ENCODE data around the gene CCDC117.

The CCDC117 gene

DNA sequence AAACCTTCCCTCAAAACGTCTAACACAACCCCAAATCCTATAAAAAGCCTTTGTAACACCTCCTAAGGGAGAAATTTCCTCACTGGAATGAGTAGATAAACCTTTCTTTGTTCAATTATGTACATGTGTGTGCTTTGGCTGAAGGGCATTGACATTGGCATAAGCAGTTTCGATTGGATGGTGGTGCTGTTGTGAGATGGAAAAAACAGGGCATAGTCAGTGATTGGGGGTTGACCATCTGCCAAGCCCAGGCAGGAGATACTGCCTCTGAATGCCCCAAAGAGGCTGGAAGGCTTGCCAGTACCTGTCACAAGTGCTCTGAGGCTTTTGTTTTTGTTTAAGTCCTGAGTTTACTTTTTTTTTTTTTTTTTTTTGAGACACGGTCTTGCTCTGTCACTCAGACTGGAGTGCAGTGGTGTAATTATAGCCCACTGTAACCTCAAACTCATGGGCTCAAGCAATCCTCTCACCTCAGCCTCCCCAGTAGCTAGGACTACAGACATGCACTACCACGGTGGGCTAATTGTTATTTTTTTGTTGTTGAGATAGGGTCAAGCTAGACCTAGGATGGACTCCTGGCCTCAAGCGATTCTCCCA lies 1.2 kb upstream of the CCDC117 start:
- DNase-seq: no peak

DNA sequence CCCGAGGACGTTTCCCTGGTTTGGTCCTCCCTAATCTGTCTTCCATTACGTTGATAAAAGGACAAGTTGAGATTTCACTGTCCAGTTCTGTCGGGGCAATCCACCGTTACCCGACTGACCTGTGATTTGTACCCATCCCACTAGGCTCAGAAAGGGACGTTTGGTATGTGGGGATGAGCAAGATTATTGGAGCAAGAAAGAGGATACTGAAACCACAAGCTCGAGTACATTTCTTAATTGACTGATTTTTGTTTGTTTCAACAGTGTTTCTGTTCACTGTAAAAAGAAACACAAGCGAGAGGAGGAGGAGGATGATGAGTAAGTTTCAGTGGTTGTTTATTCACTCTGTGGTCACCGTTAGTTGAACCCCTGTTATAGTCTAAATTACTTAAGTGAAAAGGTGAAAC lies 969 bp downstream of the CCDC117 start:
- DNase-seq: peak; percentile 16

DNA sequence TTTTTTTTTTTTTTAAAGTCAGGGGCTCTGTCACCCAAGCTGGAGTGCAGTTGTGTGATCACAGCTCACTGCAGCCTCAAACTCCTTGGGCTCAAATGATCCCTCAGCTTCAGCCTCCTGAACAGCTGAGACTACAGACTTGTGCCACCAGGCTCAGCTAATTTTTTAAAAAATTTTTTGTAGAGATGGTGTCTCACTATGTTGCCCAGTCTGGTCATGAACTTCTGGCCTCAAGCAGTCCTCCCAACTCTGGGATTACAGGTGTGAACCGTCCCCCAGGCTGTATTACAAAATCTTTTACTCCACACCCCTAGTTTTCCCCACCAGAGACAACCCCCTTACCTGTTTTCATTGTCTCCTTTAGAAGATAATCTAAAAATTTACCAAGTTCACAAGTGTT lies 1.9 kb downstream of the CCDC117 start:
- DNase-seq: no peak

DNA sequence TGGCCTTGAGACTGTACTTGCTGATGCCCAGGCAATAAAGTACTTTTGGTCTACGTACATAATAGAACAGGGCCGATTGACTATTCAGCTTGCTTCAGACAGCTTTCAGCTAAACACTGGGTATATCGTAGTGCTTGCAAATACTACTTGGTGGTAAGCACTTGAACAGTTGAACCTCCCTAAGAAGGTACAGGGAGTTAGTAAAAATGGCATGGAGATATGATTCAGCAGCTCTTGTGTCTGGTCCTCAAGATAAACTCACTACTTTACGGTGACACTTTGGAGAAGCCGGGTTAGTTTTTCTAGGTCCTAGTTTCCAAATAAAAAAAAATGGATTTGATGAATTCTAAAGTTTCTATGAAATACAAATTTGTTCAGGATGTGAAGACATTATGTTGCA lies 7.3 kb downstream of the CCDC117 start:
- no peak for DNase-seq

DNA sequence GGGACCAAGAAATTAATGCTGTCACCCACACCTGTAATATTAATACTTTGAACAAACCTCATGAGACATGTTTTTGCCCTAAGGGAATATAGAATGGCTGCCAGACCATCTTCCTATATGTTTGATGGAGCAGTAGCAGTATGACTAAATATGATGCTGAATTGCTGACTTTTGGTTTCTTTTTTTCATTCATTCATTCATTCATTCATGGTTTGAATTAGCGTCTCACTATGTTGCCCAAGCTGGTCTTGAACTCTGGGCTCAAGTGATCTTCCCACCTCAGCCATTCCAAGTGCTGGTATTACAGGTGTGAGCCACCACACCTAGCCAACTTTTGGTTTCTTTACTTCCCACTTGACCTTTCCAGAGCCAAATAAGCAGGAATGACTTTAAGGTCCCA lies 7.8 kb downstream of the CCDC117 start:
- no peak for DNase-seq

DNA sequence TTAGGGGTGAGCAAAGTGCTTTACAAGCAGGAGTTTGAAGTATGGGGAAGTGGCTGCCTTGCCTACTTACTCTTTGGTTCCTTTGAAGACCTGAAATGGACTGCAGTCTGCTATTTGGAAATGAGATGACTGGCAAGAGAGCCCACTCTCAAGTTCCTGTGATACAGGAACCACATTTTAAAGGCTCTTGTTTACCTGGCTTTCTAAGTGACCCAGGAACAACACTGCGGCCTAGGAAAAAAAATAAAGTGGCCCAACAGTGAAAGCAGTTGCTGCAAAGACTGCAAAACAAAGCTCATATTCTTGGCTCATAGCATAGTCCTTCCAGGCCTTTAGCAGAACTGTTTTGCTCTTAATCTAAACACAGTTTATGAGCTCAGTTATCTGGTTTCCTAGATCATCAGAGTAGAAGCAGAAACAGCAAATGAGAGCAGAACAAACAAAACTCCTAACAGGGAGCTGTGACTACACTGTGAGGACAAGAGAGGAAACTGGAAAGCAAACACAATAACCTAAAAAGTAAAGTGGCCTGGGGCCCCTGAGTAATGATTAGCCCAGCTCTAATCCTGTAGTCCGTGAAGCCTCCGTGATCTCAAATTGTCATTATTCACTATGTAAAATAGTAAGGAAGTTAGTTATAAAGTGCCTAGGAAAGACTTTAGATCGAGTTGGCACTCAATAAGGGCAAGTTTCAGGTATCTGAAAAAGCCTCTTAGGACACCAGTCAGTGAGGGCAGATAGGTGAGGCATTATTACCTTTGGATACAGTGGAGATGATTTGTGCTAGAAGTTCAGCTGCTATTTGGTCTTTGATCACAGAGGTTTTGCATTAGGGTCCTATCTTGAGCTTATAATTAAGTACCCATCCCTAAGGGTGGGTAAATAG lies 11.5 kb downstream of the CCDC117 start:
- DNase-seq: no peak

DNA sequence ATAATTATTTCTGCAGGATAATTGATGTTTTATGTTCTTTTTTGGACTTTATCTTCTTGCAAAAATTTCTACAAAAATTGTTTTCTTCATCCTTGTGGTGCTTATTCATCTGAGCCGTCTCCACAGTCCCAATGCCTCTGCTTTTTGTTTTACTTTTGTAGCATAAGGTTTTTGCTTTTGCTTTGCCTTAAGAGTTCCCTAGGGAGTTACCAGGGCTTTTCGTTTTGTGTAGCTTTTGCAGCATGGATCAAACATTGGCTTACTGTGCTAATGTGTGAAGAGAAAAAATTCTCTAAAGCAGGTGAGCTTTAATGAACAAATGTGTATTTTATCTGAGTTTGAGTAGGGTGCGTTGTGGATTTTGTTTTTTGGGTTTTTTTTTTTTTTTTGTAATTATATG lies 16.1 kb downstream of the CCDC117 start:
- no peak for DNase-seq

DNA sequence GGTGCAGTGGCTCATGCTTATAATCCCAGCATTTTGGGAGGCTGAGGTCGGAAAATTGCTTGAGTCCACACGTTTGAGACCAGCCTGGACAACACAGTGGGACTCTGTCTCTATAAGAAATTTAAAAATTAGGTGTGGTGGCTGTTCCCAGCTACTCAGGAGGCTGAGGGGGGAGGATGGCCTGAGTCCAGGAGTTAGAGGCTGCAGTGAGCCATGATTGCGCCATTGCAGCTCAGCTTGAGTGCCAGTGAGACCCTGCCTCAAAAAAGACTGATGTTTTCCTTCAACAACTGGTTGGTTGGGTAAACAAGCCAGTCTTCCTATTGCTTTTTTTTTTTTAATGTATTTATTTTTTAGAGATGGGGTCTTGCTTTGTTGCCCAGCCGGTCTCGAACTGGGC lies 18.6 kb downstream of the CCDC117 start:
- DNase-seq: no peak

DNA sequence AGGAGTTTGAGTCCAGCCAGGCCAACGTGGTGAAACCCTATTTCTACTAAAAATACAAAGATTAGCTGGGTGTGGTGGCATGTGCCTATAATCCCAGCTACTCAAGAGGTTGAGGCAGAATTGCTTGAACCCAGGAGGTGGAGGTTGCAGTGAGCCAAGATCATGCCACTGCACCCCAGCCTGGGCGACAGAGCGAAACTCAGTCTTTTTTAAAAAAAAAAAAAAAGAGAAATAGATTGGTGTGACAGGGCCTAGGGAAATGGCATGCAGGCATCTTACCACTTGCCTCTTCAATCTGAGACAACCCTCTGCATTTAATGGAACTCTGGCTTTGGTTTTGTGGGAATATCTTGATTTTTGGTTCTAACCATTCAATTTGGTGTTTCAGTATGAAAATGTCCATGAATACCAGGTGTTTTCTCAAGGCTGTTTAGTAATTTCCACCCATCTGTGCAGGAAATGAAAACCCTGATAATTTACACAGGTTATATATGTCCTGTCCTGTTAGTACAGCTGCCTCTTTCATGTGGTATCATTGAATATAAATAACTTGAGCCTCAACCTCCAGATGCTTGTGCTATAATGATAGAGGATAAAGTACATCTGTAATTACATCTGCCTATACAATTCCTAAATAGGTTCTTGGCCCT lies 19.5 kb downstream of the CCDC117 start:
- no peak for DNase-seq

DNA sequence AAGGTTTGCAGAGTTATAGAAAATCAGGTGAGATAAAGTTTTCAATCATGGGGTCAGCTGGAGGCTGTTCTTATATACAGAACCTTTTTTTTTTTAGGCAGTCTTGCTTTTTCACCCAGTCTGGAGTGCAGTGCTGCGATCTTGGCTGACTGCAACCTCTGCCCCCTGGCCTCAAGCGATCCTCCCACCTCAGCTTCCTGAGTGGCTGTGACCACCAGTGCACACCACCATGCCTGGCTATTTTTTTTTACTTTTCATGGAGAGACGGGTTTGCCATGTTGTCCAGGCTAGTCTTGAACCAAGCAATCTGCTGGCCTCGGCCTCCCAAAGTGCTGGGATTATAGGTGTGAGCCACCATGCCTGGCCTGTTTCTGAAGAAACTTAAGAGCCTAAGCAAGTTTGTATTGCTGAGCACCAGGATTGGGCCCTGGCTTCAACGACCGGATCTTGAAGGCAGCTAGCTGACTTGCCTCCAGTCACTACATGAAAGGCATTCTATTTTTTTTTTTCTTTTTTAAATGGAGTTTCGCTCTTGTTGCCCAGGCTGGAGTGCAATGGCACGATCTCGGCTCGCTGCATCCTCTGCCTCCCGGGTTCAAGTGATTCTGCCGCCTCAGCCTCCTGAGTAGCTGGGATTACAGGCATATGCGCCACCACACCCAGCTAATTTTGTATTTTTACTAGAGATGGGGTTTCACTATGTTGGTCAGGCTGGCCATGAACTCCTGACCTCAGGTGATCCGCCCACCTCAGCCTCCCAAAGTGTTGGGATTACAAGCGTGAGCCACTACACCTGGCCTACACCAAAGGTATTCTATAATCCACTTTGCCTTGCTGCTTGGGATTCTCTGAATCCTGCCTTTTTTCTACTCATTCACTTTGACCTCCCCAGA lies 20.2 kb downstream of the CCDC117 start:
- no peak for DNase-seq

DNA sequence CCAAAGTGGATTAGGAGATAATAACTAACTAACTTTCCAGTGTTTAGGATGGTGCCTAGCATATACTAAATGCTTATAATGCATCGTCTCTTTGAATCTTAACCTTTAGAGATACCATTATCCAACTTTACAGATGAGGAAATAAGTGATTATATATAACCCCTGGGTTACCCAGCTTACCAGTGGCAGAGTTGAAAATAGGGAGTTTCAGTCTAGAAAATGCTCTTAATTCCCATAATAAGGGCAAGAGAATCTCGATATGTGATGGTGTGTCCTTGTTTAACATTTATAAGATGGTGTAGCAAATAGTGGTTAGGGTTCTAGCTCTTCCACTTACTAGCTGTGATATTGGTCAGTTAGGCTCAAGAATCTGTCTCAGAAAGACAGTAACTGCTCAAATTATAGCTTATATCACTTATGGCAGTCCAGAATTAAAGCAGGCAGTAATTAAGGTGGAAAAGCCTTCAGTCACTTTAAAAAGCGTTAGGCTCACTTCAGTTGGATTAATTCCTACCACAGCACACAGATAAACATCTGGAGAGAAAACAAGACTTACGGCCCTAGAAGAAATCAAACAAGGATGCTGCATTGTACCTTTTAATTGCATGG lies 21.6 kb downstream of the CCDC117 start:
- no peak for DNase-seq

DNA sequence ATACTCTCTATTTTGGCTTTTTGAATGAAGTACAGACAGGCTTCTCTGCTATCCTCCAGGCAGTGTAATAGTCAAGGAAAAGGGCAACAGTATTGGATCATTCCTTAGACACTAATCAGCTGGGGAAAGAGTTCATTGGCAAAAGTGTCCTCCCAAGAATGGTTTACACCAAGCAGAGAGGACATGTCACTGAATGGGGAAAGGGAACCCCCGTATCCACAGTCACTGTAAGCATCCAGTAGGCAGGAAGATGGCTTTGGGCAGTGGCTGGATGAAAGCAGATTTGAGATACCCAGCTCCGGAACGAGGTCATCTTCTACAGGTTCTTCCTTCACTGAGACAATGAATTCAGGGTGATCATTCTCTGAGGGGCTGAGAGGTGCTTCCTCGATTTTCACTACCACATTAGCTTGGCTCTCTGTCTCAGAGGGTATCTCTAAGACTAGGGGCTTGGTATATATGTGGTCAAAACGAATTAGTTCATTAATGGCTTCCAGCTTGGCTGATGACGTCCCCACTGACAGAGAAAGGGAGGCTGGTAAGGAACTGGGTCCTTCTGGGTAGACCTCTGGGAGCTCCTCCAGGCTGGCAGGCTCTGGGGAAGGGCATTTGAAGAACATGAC lies 22.7 kb downstream of the CCDC117 start:
- no peak for DNase-seq

DNA sequence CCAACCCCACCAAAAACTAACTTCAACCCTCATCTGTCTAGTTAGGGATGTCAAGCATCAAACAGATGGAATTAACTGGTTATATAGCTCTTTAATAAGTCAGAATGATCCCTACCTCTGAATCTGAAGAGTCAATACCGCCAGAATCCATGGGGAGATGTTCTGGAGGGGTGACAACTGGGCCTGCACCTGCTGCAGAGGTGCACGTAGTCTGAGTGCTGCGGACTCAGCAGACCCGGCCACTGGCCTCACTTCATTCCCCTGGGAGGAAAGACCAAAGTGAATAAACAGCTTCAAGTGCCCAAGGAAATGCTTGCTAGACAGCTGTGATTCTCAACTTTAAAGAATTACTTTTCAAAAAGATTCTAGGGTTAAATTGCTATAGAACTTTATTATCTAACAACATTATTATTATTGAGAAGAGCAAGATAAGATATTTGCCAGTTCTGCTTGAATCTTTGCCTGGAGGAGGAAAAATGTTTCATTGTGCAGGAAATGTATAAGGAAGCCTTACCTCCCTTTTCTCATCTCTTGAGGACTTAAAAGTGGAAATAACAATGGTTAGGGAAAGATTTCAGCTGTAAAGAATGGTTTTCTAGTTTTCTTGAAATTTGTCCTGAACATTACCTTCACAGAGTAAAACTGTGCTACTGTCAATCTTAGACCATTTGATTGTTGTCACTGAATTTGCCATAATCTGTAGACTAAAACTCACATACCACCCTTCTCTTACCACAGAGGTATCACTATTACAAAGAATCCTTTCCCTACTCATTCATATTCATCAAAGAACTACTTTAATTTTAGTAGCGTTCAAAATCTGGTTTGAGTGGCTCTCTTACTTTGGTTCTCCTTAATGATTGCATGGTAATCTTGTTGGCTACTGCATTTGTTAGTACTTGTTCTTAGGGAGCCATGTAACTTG lies 23.7 kb downstream of the CCDC117 start:
- no peak for DNase-seq

DNA sequence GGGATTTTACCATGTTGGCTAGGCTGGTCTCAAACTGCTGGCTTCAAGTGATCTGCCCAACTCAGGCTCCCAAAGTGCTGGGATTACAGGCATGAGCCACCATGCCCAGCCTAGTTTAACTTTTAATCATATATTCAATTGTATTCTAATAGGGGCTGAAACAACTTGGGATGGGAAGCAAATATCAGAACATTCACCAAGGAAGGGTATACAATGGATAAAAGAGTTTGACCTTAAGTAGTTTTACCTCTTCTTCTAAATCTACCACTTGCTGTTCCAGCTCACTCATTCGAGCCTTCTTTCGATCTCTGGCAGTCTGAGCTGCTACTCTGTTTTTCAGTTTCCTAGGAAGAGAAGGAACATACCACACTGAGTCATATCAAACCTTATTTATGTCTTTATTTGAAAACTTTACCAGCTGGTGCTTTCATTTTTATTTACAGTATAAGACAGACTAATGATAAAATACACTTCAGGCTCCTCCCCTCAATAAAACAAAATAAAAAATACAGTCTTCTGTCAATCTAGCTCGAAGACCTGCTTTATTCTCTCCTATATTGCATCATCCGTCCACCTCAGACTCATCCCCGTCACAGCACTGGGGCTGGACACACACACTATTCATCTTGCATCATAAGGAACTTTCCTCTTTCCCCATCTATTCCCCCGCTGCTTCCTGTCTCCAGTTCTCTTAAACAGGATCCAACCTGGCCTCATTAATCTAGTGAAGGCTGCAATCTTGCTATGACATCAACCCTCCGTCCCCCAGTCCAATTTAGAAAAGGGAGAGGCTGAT lies 26.5 kb downstream of the CCDC117 start:
- DNase-seq: peak; percentile 45

DNA sequence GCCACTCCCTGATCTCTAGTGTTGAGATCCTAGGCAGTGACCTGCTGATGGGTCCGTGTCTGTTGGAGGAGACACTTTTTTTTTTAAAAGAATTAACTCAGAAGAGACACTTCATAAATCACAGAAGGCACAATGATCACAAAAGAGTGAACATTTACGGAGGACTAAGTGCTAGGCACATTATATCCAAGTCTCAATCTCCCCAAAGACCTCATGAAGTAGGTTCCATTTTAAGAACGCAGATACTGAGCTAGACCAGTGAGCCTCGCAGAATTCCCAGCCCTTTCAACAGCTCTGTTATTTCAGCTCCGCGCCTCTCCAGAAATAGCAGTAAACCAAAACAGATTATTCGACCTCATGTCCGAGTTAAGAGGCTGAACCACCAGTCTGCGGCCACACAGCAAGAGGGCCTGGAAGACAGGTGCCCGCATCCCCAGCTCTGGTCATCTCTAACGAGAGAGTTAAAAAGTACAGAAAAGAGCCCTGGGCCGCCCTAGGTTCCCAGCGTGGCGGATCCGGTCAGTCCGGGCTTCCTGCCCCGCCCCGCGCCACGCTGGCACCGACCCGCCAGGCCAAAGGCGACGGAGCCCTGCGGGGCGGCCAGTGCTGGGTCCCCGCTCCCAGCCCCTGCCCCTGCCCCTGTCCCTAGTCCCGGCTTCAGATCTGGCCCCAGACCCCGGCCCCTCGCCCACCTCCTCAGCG lies 27.3 kb downstream of the CCDC117 start:
- DNase-seq: peak; percentile 34

DNA sequence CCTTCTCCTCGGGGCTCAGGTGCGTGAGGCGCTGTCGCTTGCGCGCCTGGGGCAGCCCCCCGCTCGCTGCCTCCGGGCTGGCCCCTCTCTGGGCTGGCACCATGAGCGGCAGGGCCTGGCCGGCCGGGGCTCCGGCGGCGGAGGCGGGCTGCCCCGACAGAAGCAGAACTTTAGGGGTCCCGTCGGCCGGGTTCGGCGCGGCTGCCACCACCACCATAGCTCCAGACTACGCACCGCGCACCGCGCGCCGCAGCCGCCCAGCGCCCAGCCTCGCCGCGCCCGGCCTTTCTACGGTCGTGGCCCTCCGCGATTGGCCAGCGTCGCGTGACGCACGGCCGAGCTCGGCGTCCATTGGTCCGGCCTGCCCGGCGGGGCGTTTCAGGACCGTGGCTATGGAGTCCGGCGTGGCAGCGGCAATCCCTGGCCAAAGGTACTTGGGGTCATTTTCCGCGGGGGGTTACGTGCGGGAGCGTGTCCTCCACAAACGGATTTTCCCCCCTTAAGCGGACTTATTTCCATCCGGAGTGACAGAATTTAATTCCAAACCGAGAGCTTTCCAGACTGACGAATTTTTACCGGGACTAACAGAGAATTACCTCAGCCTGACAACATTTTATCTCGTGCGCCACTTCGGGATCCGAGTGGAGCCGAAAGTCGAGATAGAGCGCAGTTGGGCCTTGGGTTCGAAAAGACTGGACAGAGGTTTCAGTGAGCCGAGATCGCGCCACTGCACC lies 28.0 kb downstream of the CCDC117 start, which contains the start of gene XBP1:
Gene XBP1, minus strand, starts transcription at position 262 of the 734 bp plus-strand sequence.
- DNase-seq: peak; percentile 92

DNA sequence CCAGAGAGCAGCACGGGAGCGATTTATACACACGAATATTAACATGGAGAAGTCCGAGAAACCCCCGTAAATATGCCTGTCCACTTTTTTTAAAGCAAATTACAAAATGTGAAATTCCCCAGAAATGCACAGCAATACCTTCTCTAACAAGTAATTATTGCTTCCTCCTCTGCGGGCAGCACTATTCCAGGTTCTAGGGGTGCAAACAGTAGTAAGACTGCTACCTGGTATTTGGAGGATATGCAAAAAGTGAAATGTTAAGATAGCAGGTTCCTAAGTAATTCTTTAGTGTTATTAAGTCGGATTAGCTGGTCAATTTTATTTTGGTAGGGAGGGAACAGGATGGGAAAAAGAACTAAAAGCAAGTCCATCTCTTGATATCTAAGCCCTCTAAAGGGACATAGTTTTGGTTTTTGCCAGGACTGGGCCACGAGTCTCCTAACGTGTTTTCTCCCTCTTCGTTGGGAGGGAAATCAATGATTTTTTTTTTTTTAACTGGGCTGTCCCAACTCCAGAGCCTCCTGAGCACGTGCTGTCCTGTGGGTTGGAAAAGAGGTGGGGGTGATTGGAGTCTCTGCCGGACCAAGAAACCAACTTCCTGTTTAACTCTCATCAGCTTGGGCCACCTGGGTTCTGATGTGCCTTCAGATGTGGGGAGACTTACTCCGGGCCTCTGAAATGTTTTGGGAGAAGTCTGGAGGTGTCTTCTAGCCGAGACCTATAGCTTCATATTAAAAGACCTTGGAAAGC lies 29.5 kb downstream of the CCDC117 start:
- no peak for DNase-seq

DNA sequence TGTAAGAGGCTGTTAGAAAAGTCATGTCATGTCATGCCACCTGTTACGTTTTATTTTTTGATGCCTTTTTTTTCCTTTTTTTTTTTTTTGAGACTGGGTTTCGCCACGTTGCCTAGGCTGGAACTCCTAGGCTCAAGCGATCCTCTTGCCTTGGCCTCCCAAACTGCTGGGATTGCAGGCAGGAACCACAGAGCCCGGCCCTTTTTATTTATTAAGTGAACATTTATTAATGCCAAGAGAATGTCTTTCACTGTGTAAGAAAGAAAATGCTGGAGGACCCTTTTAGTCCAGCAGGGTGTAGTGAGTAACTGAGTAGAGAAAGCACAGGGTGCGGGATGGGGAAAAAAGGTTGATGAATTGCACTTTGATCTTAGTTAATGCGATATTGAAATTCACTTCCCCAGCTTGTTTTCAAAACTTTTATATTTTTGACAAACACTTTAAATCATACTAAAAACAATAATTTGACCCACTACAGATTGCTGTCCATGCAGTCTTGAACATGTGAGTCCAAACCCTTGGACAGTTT lies 30.2 kb downstream of the CCDC117 start:
- no peak for DNase-seq
